HG03342 (cell line): ENCODE measurements around the gene RNF4.
A peak's percentile ranks its signal among the peaks of the same experiment; 100 is the strongest.
"Not testable (repeated sequence)": the region's sequence is repeated elsewhere in the genome, so short reads cannot be mapped to it uniquely, and the experiment has no call there.

Experiments used
- ATAC-seq: cut with Tn5 transposase; IDR thresholded peaks from one replicate; pipeline ENCODE4 v1.9.1; 2021; ENCODE audit warnings: mild to moderate bottlenecking, moderate library complexity; ENCODE audit not compliant: unreplicated experiment

RNF4 gene

GRCh38 chr4:2485956-2486355 lies 17.1 kb downstream of the RNF4 start:
- no peak for ATAC-seq

- ATAC-seq, result no peak
Measured at GRCh38 chr4:2486981-2487380, 18.1 kb downstream of the RNF4 start.

- peak; percentile 67 for ATAC-seq
Measured at GRCh38 chr4:2487632-2488031, 18.7 kb downstream of the RNF4 start.

DNA sequence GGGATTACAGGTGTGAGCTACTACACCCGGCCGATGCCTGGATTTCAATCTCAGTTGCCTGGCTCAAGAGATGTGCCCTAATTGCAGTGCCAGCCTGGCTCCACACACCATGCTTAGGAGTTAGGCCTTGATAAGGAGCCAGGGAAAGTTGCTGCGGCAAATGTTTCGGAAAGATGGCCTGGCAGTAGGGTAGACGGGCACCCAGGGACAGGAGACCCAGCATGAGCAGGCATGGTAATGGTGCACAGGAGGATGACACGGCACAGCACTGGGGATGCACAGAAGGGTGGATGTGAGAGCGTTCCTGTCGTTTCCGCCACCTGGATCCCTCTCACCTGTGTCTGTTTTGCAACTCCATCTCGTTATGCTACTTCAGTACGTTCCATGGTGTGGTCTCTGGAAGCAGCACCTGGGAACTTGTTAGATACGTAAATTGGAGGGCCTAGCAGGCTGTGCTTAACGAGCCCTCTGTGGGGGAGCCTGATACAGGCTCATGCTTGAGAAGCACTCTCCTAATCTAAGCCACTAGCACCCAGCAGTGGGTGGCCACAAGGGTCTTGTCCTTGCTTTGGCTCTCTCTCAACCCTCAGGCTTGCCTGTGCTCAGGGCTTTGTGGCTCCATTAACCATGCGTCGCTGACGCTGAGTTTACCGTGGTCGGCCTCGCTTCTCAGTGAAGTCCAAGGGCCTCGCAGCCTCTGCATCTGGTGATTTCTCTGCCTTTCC lies 20.3 kb downstream of the RNF4 start:
- ATAC-seq, result no peak

DNA sequence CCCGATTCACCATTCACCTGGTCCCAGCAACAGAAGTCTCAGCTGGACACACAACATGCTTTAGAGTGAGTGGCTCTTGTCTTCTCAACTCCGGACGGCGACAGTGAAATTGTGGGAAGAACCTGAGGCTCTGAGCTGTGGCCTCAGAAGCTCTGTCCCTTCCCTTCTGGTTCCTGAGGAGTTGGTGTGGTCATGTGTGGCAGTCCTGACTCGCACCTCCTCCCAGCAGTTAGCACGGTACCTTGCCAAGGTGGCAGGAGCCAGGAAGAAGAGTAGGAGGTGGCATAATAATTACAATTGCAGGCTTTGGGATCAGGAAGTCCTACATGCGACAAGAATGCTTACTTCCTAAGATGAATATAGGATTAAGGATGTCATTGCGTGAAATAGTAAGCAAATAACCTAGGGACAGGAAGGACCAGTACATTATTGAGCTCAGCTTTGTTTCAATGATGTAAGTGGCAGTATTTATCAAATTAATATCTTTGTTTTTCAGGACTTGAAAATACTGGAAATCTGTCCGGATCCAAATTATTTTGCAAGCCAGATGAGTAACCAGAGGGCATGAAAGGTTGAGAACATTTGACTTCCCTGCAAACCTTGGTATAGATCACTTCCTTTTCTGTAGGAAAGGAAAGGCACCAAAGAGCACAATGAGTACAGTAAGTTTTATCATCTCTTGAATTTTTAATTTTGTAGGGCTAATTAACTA lies 21.1 kb downstream of the RNF4 start:
- no peak for ATAC-seq

GRCh38 chr4:2492970-2493369 lies 24.1 kb downstream of the RNF4 start:
- ATAC-seq, result no peak

DNA sequence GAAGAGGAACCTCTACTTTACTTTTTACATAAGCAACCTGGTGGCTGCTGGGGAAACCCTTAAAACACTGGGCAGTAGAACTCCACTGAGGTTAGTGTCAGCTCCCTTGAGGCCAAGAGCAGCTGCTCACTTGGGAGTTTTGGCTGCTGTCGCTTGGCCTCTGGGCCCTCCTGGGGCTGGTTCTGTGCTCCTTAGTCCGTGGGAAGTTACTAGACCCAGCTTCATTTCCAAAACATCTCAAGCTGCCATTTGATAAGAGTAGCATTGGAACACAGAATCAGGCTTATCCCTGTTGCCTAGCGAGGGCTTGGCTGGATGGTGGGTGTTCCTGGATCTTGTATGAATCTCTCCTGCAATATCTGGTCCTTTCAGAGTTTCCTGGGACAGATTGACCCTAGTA lies 26.1 kb downstream of the RNF4 start:
- ATAC-seq, result no peak

GRCh38 chr4:2497324-2497723 lies 28.4 kb downstream of the RNF4 start:
- ATAC-seq, result no peak

DNA sequence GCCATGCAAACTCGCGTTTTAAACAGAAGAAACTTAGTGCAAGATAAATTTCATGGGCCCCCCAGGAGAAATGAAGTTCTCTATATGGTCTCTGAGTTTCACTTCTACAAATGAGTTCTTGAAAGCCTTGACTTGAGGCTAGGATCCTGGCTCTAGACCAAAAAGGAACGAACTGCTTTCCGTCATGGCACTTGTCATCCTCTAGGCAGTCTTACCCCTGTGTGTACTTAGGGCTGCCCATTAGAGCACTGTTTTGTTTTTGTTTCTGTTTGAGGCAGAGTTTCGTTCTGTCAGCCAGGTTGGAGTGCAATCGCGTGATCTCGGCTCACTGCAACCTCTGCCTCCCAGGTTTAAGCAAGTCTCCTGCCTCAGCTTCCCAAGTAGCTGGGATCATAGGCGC lies 29.0 kb downstream of the RNF4 start:
- peak; percentile 93 for ATAC-seq

DNA sequence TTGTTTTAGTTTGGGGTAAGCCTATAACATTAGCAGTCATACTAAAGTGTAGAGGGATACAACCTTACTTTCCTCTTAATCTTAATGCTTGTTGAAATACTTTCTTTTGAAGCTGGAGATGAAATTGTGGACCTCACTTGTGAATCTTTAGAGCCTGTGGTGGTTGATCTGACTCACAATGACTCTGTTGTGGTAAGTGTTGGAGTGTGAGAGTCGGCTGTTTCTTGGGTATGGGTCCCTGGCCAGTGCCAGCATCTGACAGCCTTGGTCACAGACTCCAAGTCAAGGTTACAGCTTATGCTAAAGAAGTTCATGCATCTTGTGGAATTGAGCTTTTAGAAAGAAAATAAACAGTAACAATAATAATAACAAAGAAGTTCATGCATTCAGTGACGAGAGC lies 31.6 kb downstream of the RNF4 start:
- ATAC-seq, result no peak

- no peak for ATAC-seq
Measured at GRCh38 chr4:2501034-2501594, 32.2 kb downstream of the RNF4 start.

DNA sequence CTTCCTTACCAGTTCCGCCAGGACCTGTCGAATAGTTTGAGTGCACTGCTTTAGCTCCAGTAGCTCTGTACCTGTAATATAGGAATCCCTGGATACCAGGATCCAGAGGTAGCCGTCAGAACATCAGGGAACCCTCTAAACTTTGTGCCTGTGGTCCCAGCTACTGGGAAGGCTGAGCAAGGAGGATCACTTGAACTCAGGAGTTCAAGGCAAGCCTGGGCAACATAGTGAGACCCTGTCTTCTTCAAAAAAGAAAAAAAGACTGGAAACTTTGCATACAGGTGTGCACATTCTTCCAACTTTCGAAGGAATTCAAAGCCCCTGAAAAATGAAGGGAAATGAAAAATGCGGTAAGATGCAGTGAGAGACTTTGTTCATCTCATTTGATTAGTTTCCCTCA lies 34.9 kb downstream of the RNF4 start:
- no peak for ATAC-seq

GRCh38 chr4:2507259-2507658 lies 38.4 kb downstream of the RNF4 start:
- ATAC-seq, result no peak

- no peak for ATAC-seq
Measured at GRCh38 chr4:2507855-2508254, 38.9 kb downstream of the RNF4 start.

- ATAC-seq, result peak; percentile 34
Measured at GRCh38 chr4:2510351-2511259, 41.7 kb downstream of the RNF4 start.

DNA sequence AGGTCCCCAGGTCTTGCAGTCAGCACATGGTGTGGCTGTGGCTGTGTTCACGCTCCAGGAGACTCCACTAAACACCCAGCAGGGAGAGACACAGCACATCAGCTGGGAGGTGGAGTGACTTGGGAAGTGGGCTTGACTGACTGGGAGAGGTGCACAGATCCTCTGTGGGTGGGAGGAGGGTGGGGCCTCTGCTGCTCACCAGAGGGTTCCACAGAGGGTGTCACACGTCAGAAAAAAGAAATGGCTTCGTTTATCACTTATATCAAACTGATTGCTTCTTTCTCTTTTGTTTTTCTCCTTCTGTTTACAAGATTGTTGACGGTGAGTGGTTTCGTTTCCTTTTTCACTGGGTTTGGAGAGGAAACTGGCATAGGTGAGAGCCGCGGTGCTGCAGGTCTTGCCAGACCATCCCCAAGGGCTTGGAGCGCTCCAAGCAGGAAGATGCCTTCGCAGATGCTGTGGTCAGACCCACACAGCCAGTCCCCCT lies 42.8 kb downstream of the RNF4 start:
- peak; percentile 40 for ATAC-seq

DNA sequence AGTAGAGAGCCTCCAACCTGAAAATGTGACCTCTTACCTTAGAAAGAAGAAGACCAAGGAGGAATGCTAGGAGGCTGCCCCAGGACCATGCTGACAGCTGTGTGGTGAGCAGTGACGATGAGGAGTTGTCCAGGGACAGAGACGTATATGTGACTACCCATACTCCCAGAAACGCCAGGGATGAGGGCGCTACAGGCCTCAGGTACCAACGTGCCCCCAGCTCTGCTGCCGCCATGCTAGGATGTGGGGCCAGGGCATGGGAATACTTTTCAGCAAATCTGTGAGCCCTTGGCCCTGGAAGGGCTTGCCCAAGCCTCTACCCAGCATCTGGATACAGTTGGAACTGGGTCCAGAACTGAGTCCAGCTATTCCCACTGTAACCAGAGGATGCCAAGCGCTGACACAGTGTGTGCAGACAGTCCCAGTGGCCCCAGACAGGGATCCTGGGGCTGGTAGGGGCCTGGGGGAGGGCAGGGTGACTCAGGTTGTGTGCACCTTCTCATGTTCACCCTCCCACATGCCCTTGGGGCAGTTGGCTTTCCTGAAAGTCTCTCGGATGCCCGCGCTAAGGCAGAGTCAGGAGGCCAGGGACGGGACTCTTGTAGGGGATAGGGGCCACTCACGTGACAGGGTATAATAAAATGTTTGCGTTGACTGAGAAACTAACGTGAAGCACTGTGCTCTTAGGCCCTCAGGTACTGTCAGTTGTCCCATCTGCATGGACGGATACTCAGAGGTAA lies 43.7 kb downstream of the RNF4 start:
- no peak for ATAC-seq

DNA sequence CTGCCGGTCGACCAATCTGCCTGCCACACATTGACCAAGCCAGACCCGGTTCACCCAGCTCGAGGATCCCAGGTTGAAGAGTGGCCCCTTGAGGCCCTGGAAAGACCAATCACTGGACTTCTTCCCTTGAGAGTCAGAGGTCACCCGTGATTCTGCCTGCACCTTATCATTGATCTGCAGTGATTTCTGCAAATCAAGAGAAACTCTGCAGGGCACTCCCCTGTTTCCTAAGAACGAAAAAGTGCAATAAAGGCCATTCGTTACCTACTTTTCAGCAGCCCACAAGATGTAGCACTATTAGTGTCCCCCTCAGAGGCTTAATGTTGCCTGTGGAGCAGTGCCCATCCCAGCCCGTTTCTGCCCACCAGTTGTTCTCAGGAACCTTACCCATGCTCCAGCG lies 45.3 kb downstream of the RNF4 start:
- not testable (repeated sequence) for ATAC-seq

- ATAC-seq, result not testable (repeated sequence)
Measured at GRCh38 chr4:2514944-2515343, 46.0 kb downstream of the RNF4 start.

- ATAC-seq, result no peak
Measured at GRCh38 chr4:2515830-2516550, 47.1 kb downstream of the RNF4 start.
